ENCODE measurements around the gene YBEY. TPM values are rescaled to one million over a fixed set of nuclear protein-coding genes. Genes with fewer than 3 reads are reported as not detected.
"Not testable (repeated sequence)": the region's sequence is repeated elsewhere in the genome, so short reads cannot be mapped to it uniquely, and the experiment has no call there.

YBEY gene
- total and polyA plus RNA-seq, 7 experiments from 2014 or later: 8.8 to 20.1 (median 15.6) TPM

GRCh38 chr21:46304437-46304836, 18.3 kb downstream of the YBEY start:
- ATAC-seq: no peak

GRCh38 chr21:46304955-46305354, 18.8 kb downstream of the YBEY start:
- CTCF ChIA-PET: no interaction called here
- no peaks in the 10 kb centered on the region for H3K9me3 ChIP-seq (ENCODE audit: control insufficient read depth in 2 of 3, low read length in 3 of 3)
- H3K36me3 ChIP-seq (ENCODE audit: control insufficient read depth in 2 of 3, insufficient read depth in 3 of 3, low read length in 3 of 3): peaks cover 0 to 5% (median 0%) of the 10 kb centered on the region in 3 experiments
- H3K27me3 ChIP-seq (ENCODE audit: control insufficient read depth in 2 of 2, insufficient read depth in 2 of 2, low read length in 2 of 2): no peaks in the 10 kb centered on the region
- POLR2A ChIA-PET: no interaction called here
- H3K27me3 Mint-ChIP-seq: no peaks in the 10 kb centered on the region
- H3K27ac Mint-ChIP-seq: peak overlapping the region in 1 of 9 donors; percentile 1
- intact Hi-C loops (cut with micrococcal nuclease): no loop called here
- ATAC-seq (peak; percentile 70), DNase-seq (no peak)
- no peak overlapping the region for H3K4me3 Mint-ChIP-seq
- H3K4me1 ChIP-seq (ENCODE audit: control insufficient read depth in 2 of 2, insufficient read depth in 2 of 2, low read length in 2 of 2): no peaks in the 10 kb centered on the region
- peaks cover 0 to 27% (median 13%) of the 10 kb centered on the region in 5 donors for H3K36me3 Mint-ChIP-seq
- no peak overlapping the region for H3K27ac ChIP-seq (ENCODE audit: low read depth, low read length)
- H3K4me3 ChIP-seq (ENCODE audit: low read length): no peak overlapping the region
- peaks cover 0 to 6% (median 0%) of the 10 kb centered on the region in 7 donors for H3K4me1 Mint-ChIP-seq
- peaks cover 0 to 1% (median 0%) of the 10 kb centered on the region in 11 donors for H3K9me3 Mint-ChIP-seq

More at GRCh38 chr21:46304437-46304836, 18.3 kb downstream of the YBEY start:
- H3K36me3 ChIP-seq (ENCODE audit: control insufficient read depth in 2 of 3, insufficient read depth in 3 of 3, low read length in 3 of 3): peaks cover 0 to 5% (median 0%) of the 10 kb centered on the region in 3 experiments
- Mint-ChIP-seq H3K27ac (peak overlapping the region in 1 of 9 donors; percentile 1), H3K4me1 (peaks cover 0 to 6% (median 0%) of the 10 kb centered on the region in 7 donors), H3K27me3 (no peaks in the 10 kb centered on the region), H3K9me3 (peaks cover 0 to 1% (median 0%) of the 10 kb centered on the region in 11 donors), H3K36me3 (peaks cover 0 to 30% (median 13%) of the 10 kb centered on the region in 5 donors), H3K4me3 (no peak overlapping the region)
- intact Hi-C loops (cut with micrococcal nuclease): no loop called here
- DNase-seq: no peak
- H3K9me3 ChIP-seq (ENCODE audit: control insufficient read depth in 2 of 3, low read length in 3 of 3): no peaks in the 10 kb centered on the region
- ChIA-PET CTCF (no interaction called here), POLR2A (no interaction called here)
- no peaks in the 10 kb centered on the region for H3K4me1 ChIP-seq (ENCODE audit: control insufficient read depth in 2 of 2, insufficient read depth in 2 of 2, low read length in 2 of 2)
- no peak overlapping the region for H3K4me3 ChIP-seq (ENCODE audit: low read length)
- no peaks in the 10 kb centered on the region for H3K27me3 ChIP-seq (ENCODE audit: control insufficient read depth in 2 of 2, insufficient read depth in 2 of 2, low read length in 2 of 2)
- H3K27ac ChIP-seq (ENCODE audit: low read depth, low read length): no peak overlapping the region

GRCh38 chr21:46307625-46308024, 21.5 kb downstream of the YBEY start:
- Mint-ChIP-seq H3K4me1 (peaks cover 0 to 6% (median 0%) of the 10 kb centered on the region in 7 donors), H3K27ac (no peak overlapping the region), H3K9me3 (peaks cover 0 to 3% (median 0%) of the 10 kb centered on the region in 11 donors), H3K27me3 (no peaks in the 10 kb centered on the region), H3K4me3 (no peak overlapping the region), H3K36me3 (peaks cover 0 to 36% (median 14%) of the 10 kb centered on the region in 5 donors)
- ATAC-seq: peak; percentile 82
- H3K36me3 ChIP-seq (ENCODE audit: control insufficient read depth in 2 of 3, insufficient read depth in 3 of 3, low read length in 3 of 3): no peaks in the 10 kb centered on the region
- CTCF ChIA-PET: no interaction called here
- no peak for DNase-seq
- intact Hi-C loops (cut with micrococcal nuclease): no loop called here
- H3K4me3 ChIP-seq (ENCODE audit: low read length): no peak overlapping the region
- no peaks in the 10 kb centered on the region for H3K4me1 ChIP-seq (ENCODE audit: control insufficient read depth in 2 of 2, insufficient read depth in 2 of 2, low read length in 2 of 2)
- H3K27me3 ChIP-seq (ENCODE audit: control insufficient read depth in 2 of 2, insufficient read depth in 2 of 2, low read length in 2 of 2): no peaks in the 10 kb centered on the region
- POLR2A ChIA-PET: no interaction called here
- H3K27ac ChIP-seq (ENCODE audit: low read depth, low read length): no peak overlapping the region
- no peaks in the 10 kb centered on the region for H3K9me3 ChIP-seq (ENCODE audit: control insufficient read depth in 2 of 3, low read length in 3 of 3)

- H3K9me3 ChIP-seq (ENCODE audit: control insufficient read depth in 2 of 3, low read length in 3 of 3): no peaks in the 10 kb centered on the region
- intact Hi-C loops (cut with micrococcal nuclease): no loop called here
- DNase-seq: no peak
- ATAC-seq: no peak
- Mint-ChIP-seq H3K4me1 (peaks cover 0 to 6% (median 0%) of the 10 kb centered on the region in 7 donors), H3K9me3 (peaks cover 0 to 3% (median 0%) of the 10 kb centered on the region in 11 donors), H3K27ac (no peak overlapping the region), H3K27me3 (no peaks in the 10 kb centered on the region), H3K4me3 (no peak overlapping the region), H3K36me3 (peaks cover 0 to 35% (median 14%) of the 10 kb centered on the region in 5 donors)
- no peaks in the 10 kb centered on the region for H3K4me1 ChIP-seq (ENCODE audit: control insufficient read depth in 2 of 2, insufficient read depth in 2 of 2, low read length in 2 of 2)
- ChIA-PET POLR2A (no interaction called here), CTCF (no interaction called here)
- no peaks in the 10 kb centered on the region for H3K36me3 ChIP-seq (ENCODE audit: control insufficient read depth in 2 of 3, insufficient read depth in 3 of 3, low read length in 3 of 3)
- H3K4me3 ChIP-seq (ENCODE audit: low read length): no peak overlapping the region
- H3K27ac ChIP-seq (ENCODE audit: low read depth, low read length): no peak overlapping the region
- no peaks in the 10 kb centered on the region for H3K27me3 ChIP-seq (ENCODE audit: control insufficient read depth in 2 of 2, insufficient read depth in 2 of 2, low read length in 2 of 2)
Observed at GRCh38 chr21:46308431-46308830, 22.3 kb downstream of the YBEY start.

- POLR2A ChIA-PET; H3K4me1 Mint-ChIP-seq; H3K4me1 ChIP-seq (ENCODE audit: control insufficient read depth in 2 of 2, insufficient read depth in 2 of 2, low read length in 2 of 2); H3K36me3 ChIP-seq (ENCODE audit: control insufficient read depth in 2 of 3, insufficient read depth in 3 of 3, low read length in 3 of 3); H3K27ac Mint-ChIP-seq; ATAC-seq; H3K4me3 ChIP-seq (ENCODE audit: low read length); DNase-seq; H3K9me3 Mint-ChIP-seq; CTCF ChIA-PET; H3K27me3 ChIP-seq (ENCODE audit: control insufficient read depth in 2 of 2, insufficient read depth in 2 of 2, low read length in 2 of 2); H3K27me3 Mint-ChIP-seq; H3K27ac ChIP-seq (ENCODE audit: low read depth, low read length); intact Hi-C loops (cut with micrococcal nuclease); H3K9me3 ChIP-seq (ENCODE audit: control insufficient read depth in 2 of 3, low read length in 3 of 3); H3K4me3 Mint-ChIP-seq: not testable (repeated sequence)
- peaks cover 0 to 28% (median 5%) of the 10 kb centered on the region in 5 donors for H3K36me3 Mint-ChIP-seq
Observed at GRCh38 chr21:46310260-46310659, 24.1 kb downstream of the YBEY start.

GRCh38 chr21:46311568-46311967, 25.4 kb downstream of the YBEY start:
- Mint-ChIP-seq H3K27ac (peak overlapping the region in 1 of 9 donors; percentile 38), H3K4me1 (peaks cover 0 to 6% (median 0%) of the 10 kb centered on the region in 7 donors), H3K4me3 (no peak overlapping the region), H3K9me3 (peaks cover 0 to 3% (median 0%) of the 10 kb centered on the region in 11 donors), H3K36me3 (peaks cover 0 to 27% (median 5%) of the 10 kb centered on the region in 5 donors), H3K27me3 (no peaks in the 10 kb centered on the region)
- ChIA-PET CTCF (no interaction called here), POLR2A (interaction anchor here (1.0 kb wide), 1 partner anchor 51 kb away, joined by 5 read pairs; no protein-coding TSS in a partner anchor)
- H3K4me1 ChIP-seq (ENCODE audit: control insufficient read depth in 2 of 2, insufficient read depth in 2 of 2, low read length in 2 of 2): no peaks in the 10 kb centered on the region
- H3K9me3 ChIP-seq (ENCODE audit: control insufficient read depth in 2 of 3, low read length in 3 of 3): no peaks in the 10 kb centered on the region
- ATAC-seq: no peak
- no peak for DNase-seq
- no peaks in the 10 kb centered on the region for H3K36me3 ChIP-seq (ENCODE audit: control insufficient read depth in 2 of 3, insufficient read depth in 3 of 3, low read length in 3 of 3)
- H3K27ac ChIP-seq (ENCODE audit: low read depth, low read length): no peak overlapping the region
- intact Hi-C loops (cut with micrococcal nuclease): no loop called here
- H3K27me3 ChIP-seq (ENCODE audit: control insufficient read depth in 2 of 2, insufficient read depth in 2 of 2, low read length in 2 of 2): no peaks in the 10 kb centered on the region
- no peak overlapping the region for H3K4me3 ChIP-seq (ENCODE audit: low read length)

GRCh38 chr21:46312949-46313348, 26.8 kb downstream of the YBEY start:
- Histone ChIP-seq H3K9me3 (ENCODE audit: control insufficient read depth in 2 of 3, low read length in 3 of 3) (no peaks in the 10 kb centered on the region), H3K27ac (ENCODE audit: low read depth, low read length) (no peak overlapping the region), H3K4me1 (ENCODE audit: control insufficient read depth in 2 of 2, insufficient read depth in 2 of 2, low read length in 2 of 2) (no peaks in the 10 kb centered on the region), H3K27me3 (ENCODE audit: control insufficient read depth in 2 of 2, insufficient read depth in 2 of 2, low read length in 2 of 2) (no peaks in the 10 kb centered on the region), H3K4me3 (ENCODE audit: low read length) (no peak overlapping the region), H3K36me3 (ENCODE audit: control insufficient read depth in 2 of 3, insufficient read depth in 3 of 3, low read length in 3 of 3) (no peaks in the 10 kb centered on the region)
- H3K9me3 Mint-ChIP-seq: peaks cover 0 to 3% (median 0%) of the 10 kb centered on the region in 11 donors
- ChIA-PET POLR2A (no interaction called here), CTCF (interaction anchor here (1.3 kb wide), 1 partner anchor 22 kb away, joined by 3 read pairs; no protein-coding TSS in a partner anchor)
- no peaks in the 10 kb centered on the region for H3K27me3 Mint-ChIP-seq
- H3K4me3 Mint-ChIP-seq: no peak overlapping the region
- ATAC-seq (no peak), DNase-seq (no peak)
- peaks cover 0 to 21% (median 0%) of the 10 kb centered on the region in 5 donors for H3K36me3 Mint-ChIP-seq
- no peaks in the 10 kb centered on the region for H3K4me1 Mint-ChIP-seq
- intact Hi-C loops (cut with micrococcal nuclease): no loop called here
- no peak overlapping the region for H3K27ac Mint-ChIP-seq

Measured in naive thymus-derived CD4-positive, alpha-beta T cell (primary cell).